AG10803 (cell line): ENCODE data around the gene TRIM71.

Experiments used
- DNase-seq: peaks from one replicate; pipeline ENCODE4 v3.0.0; 2010; ENCODE audit warnings: low read depth
- H3K4me3 ChIP-seq: 2 replicates; pipeline ENCODE4 v1.5.1; 2011; ENCODE audit warnings: mild to moderate bottlenecking, low read length, control low read depth
- TF ChIP-seq, protein P1 (sequence below): conservative IDR thresholded peaks from 2 replicates; pipeline ENCODE4 v1.5.1; 2011; ENCODE audit warnings: mild to moderate bottlenecking, low read length, control low read depth, inconsistent platforms

TRIM71 gene

DNA sequence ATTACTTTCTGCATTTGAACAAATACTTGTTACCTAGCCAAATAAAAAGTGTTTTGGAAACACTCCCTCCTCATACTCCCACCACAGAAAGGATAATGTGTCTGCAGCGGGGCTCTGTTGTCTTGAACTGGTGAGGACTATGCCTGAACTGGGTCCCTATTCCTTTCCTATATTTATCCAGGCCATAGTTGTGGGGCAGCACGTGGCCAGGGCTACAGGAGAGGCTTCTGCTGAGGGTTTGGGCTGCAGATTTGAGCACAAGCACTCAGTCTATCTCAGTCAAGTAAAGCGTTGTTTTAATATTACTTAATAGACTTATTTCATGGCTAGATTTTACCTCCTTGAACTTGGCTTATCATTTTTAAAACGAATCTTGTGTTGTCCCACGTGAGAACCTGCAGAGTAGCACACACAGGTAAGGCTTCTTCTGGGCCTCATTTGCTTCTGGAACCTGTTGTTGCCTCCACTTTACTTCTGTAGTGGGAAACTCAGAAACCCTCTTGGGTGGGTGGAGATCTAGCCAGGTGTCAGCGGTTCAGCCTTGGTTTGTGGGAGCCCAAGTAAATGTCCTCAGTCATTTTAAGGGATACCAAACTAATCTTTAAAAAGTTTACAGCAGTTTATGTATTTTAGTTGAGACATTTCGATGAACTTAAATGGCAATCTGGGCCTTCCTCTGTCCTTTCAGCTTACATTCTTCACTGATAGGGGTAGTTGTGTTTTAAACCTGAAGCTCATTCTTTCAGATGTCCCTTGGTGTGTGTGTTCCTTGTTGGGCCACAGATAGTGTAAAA is 51.1 kb downstream of the TRIM71 start:
- no peak overlapping the region for H3K4me3 ChIP-seq

DNA sequence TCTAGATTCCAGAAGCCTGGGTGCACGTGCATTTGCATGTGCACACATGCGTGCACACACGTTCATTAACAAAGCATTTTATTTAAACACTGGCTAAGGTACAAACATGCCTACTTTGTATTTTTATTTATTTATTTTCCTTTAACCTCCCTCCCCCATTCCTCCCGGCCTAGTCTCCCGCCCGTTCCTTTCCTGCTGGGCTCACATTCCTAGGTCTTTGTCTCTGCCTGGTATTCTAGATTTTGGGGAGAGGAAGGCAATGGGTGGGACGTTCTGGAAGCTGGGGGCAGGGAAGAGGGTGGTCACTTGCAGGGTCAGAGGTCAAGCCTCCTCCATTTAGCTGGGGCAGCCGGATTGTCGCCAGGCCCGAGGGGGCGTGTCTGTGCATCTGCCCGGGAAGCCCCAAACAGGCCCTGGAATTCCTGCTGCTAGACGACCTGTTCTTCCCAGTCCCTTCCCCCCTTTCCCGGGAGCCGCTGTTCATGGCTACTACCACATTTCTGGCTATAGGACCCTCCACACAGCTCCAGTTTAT is 51.8 kb downstream of the TRIM71 start:
- no peak overlapping the region for H3K4me3 ChIP-seq

More for the DNA sequence above, 51.1 kb downstream of the TRIM71 start:
- TF ChIP-seq, protein P1, sequence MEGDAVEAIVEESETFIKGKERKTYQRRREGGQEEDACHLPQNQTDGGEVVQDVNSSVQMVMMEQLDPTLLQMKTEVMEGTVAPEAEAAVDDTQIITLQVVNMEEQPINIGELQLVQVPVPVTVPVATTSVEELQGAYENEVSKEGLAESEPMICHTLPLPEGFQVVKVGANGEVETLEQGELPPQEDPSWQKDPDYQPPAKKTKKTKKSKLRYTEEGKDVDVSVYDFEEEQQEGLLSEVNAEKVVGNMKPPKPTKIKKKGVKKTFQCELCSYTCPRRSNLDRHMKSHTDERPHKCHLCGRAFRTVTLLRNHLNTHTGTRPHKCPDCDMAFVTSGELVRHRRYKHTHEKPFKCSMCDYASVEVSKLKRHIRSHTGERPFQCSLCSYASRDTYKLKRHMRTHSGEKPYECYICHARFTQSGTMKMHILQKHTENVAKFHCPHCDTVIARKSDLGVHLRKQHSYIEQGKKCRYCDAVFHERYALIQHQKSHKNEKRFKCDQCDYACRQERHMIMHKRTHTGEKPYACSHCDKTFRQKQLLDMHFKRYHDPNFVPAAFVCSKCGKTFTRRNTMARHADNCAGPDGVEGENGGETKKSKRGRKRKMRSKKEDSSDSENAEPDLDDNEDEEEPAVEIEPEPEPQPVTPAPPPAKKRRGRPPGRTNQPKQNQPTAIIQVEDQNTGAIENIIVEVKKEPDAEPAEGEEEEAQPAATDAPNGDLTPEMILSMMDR, result no peak
- DNase-seq, result no peak

DNA sequence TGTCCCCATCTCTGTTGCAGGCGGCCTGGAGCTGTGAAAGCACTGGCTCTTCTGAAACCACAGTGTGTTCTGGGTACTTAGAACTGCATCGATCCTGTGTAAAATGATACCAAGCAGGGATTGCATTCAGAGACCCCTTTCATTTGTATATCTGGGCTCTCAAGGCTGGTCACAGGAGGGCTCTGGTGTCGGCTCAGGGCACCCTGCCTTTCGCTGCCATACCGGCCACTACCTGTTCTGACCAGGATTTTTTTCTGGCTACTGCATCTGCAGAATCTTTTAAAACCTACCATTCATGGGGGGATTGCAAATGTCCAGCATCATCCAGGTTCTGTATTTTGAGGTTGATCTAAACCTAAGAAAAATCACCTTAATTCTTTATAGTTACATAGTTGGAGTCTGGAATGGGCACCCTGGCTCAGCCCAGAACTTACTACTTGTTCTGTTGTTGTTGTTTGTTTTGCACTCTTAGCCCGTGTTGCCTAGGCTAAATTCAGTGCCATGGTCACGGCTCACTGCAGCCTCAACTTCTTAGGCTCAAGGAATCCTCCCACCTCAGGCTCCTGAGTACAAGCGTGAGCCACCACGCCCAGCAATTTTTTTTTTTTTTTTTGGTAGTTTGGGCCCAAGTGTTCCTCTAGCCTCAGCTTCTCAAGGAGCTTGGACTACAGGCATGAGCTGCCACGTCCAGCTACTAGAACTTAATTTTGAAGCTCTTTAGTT is 52.7 kb downstream of the TRIM71 start:
- H3K4me3 ChIP-seq, result no peak overlapping the region
- DNase-seq, result no peak
- TF ChIP-seq, protein P1, result no peak

More for the DNA sequence above, 51.8 kb downstream of the TRIM71 start:
- TF ChIP-seq, protein P1, result no peak
- DNase-seq, result no peak

DNA sequence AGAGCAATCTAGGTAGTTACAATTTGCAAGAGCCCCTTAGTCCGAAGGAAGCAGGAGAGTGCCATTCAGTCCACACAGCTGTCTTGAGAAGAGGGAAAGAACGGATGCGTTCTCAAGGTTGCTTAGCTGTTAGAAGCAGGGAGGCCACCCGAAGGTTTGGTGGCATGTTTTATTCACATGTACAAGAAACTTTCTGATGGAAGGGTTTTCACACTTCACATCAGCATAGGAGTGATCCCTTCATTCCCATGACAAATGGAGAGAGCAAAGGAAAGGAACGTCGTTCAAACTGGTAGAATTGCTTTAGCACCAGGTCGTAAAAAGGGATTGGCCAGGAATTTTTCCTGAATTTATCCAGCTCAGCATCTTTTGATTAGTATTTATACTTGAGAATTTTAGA is 53.5 kb downstream of the TRIM71 start:
- H3K4me3 ChIP-seq, result no peak overlapping the region
- TF ChIP-seq, protein P1, result no peak

DNA sequence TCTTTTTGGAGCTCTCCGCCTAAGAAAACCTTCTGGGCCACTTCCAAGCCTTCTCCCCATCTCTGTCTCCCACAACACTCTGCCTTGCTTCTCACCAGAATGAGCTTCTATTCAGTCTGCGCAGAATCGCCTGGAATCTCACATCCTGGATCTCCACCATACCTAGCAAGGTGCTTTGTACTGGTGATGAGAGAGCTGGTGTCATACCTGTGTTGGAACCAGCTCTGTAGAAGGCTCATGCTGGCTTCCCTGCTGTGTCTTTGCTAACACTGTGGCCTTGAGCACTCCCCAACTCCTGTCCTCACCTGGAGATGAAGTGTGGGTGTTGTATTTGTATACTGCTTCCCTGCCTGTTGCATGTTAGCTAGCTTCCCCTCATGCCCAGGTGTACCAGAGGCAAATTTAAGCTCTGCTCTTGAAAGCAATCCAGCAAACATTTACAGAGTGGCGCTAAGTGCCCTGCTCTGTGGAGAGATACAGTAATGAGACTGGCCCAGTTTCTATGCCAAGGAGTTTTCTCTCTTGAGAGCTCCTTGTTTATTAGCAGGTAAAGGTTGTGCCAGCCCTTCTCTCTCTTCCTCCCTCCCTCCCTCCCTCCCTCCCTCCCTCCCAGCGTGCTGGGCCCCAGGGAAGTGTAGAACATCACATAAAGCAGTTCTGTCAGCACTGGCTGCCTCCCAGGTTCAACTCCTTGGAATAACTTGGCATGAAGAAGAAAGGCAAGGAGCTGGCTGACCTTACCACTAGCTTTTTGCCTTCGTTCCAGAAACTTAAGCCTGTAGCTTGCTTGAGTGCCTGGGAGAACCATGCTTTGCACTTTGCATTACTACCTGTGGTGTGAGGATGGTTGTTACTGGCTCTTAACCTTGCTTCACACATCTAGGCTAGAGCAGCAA is 54.9 kb downstream of the TRIM71 start:
- no peak overlapping the region for H3K4me3 ChIP-seq
- TF ChIP-seq, protein P1, result no peak
- peak; percentile 31 for DNase-seq

More for the DNA sequence above, 53.5 kb downstream of the TRIM71 start:
- no peak for DNase-seq

DNA sequence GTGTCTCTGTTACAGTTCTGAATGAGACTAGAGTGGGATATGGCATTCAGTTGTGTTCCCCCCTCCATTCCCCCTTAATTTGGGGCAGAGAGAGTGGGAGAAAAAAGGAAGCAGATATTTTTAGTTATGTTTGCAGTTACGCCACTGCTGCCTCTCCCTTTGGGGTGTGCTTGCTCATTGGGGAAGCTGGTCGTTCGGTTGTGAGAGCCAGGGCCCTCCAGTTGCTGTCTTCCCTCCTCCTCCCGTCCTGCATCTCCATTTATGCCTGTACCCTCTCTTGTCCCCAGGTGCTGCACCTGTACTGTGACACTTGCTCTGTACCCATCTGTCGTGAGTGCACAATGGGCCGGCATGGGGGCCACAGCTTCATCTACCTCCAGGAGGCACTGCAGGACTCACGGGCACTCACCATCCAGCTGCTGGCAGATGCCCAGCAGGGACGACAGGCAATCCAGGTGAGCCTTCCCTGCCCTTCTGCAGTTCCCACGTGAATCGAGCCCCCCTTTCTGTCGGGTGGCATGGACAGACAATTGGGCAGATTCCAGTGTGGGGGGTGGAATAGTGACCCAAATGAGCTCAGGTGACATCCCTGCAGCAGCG is 55.8 kb downstream of the TRIM71 start:
- TF ChIP-seq, protein P1, result no peak

More for the DNA sequence above, 55.8 kb downstream of the TRIM71 start:
- no peak overlapping the region for H3K4me3 ChIP-seq
- DNase-seq, result no peak
